Lower leg skin (tissue), 4 donors: ENCODE measurements around the gene CSNK1G2. TPM values are rescaled to one million over a fixed set of nuclear protein-coding genes. Genes with fewer than 3 reads are reported as not detected.

Experiments used
- DNase-seq, 2 donors: peaks; one replicate each; pipeline ENCODE4 v3.0.0-alpha.2; 2019; ENCODE audit warnings: low spot score in 2 of 2
- H3K4me3 ChIP-seq: fragments of 200-600 bp; sonication (generic); 2 replicates; pipeline ENCODE4 v1.5.1; 2017; ENCODE audit warnings: mild to moderate bottlenecking, low read depth; ENCODE audit not compliant: poor library complexity, severe bottlenecking
- POLR2A ChIP-seq, 2 donors: fragments of 450-650 bp; IDR thresholded peaks; one replicate each; pipeline ENCODE4 v1.6.1; 2016 to 2017; ENCODE audit warnings: antibody characterized with exemption in 2 of 2, mild to moderate bottlenecking in 1 of 2, moderate library complexity in 1 of 2
- WGBS, 2 donors: methylation state at CpG; one replicate each; pipeline ENCODE4 v1.1.5; 2018; 5-methylcytosine and 5-hydroxymethylcytosine counted together
- intact Hi-C: fragments of 100-400 bp; cut with DNase I; formaldehyde crosslinking; loops from one replicate; pipeline ENCODE4 v1.15.0; 2023; ENCODE audit warnings: low total_unique reads
- total RNA-seq, 4 donors: library from RNA; depleted of rRNA; stranded (reverse); fragments of >200 nt; gene quantifications; one replicate each; pipeline ENCODE4 v1.1.0, GENCODE V29; 2016
- TF ChIP-seq, protein P1 (sequence below), 3 donors: fragments of 450-650 bp; IDR thresholded peaks; one replicate each; pipeline ENCODE4 v1.5.1; 2016; ENCODE audit warnings: antibody characterized with exemption in 3 of 3, mild to moderate bottlenecking in 3 of 3, moderate library complexity in 2 of 3

CSNK1G2 gene
- total RNA-seq, 4 donors from 2014 or later = 58.8 to 76.9 (median 63.1) TPM

DNA sequence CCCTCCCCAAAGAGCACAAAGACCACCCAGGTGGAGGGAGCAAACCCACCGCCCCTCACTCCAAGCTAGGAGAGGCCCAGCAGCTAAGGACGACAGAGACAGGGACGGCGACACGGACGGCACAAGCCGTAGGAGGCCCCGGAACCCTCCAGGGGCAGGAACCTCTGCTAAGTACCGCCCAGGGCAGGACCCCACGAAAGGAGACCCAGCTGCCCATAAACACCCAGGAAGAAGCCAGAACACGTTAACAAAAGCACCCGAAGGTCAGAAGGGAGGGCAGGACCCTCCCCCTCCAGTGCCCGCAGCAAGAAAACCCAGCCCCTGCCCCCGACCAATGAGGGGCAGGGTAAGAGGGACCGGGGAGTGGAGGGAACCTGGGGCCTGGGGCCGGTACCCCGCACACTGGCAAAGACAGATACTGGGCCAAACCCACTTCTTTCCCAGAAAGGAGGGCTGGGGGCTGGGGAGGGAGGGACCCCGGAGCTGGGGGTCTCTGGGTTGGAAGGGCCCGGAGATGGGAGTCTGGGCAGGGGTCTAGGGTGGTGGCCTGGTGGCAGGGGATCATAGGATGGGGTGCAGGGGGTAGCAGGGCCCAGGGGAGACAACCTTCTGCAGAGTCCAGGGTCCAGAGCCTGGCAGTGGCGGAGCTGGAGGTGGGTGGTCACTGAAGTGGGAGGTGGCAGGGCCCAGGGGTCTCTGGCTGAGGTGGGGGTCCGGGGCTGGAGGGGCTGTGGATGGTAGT lies 72.1 kb downstream of the CSNK1G2 start:
- no peak overlapping the region for H3K4me3 ChIP-seq
- no peak for DNase-seq
- 90 to 94% methylated on average over 20 to 21 of the region's 21 CpGs for WGBS, 2 donors
- intact Hi-C loops = no loop called here
- TF ChIP-seq, protein P1, sequence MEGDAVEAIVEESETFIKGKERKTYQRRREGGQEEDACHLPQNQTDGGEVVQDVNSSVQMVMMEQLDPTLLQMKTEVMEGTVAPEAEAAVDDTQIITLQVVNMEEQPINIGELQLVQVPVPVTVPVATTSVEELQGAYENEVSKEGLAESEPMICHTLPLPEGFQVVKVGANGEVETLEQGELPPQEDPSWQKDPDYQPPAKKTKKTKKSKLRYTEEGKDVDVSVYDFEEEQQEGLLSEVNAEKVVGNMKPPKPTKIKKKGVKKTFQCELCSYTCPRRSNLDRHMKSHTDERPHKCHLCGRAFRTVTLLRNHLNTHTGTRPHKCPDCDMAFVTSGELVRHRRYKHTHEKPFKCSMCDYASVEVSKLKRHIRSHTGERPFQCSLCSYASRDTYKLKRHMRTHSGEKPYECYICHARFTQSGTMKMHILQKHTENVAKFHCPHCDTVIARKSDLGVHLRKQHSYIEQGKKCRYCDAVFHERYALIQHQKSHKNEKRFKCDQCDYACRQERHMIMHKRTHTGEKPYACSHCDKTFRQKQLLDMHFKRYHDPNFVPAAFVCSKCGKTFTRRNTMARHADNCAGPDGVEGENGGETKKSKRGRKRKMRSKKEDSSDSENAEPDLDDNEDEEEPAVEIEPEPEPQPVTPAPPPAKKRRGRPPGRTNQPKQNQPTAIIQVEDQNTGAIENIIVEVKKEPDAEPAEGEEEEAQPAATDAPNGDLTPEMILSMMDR (IDR thresholded peaks at IDR 0.05) = no peak
- no peak for TF ChIP-seq POLR2A (IDR thresholded peaks at IDR 0.05)

DNA sequence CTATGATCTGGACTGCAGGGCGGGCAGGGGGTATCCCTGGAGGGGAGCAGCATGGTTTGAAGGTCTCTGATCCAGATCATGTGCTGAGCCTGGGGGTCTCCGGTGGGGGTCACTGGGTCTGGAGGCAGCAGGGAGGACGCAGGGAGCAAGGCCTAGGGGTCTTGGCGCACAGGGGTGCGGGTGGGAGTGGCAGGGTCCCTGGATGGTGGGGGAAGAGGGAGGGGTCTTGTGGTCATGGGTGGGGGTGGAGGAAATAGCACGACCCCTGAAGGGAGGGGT lies 72.7 kb downstream of the CSNK1G2 start:
- H3K4me3 ChIP-seq = no peak overlapping the region
- WGBS, 2 donors = 88 to 98% methylated on average over 6 of the region's 6 CpGs
- intact Hi-C loops = no loop called here
- TF ChIP-seq POLR2A (IDR thresholded peaks at IDR 0.05) = no peak
- TF ChIP-seq, protein P1 (IDR thresholded peaks at IDR 0.05) = no peak
- DNase-seq = no peak

DNA sequence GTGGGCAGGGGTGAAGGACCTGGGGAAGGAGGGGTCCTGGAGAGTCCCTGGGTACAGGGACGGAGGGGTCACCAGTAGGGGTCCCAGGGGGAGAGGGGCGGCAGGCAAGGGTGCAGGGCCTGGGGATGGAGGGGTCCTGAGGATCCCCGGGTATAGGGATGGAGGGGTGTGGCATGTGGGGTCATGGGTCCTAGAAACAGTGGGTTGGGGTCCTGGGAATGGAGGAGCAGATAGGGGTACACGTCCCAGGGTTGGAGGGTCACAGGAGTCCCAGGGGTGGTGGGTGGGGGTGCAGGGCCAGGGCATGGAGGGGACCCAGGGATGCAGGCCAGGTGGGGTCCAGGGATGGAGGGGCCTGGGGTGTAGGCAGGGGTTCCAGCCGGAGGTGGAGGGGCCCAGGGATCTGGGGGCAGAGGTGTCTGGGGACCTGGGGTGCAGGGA lies 73.2 kb downstream of the CSNK1G2 start:
- intact Hi-C loops = no loop called here
- WGBS, 2 donors = 63 to 72% methylated on average over 5 of the region's 5 CpGs
- no peak overlapping the region for H3K4me3 ChIP-seq
- no peak for TF ChIP-seq POLR2A (IDR thresholded peaks at IDR 0.05)
- TF ChIP-seq, protein P1 (IDR thresholded peaks at IDR 0.05) = no peak
- DNase-seq = no peak

DNA sequence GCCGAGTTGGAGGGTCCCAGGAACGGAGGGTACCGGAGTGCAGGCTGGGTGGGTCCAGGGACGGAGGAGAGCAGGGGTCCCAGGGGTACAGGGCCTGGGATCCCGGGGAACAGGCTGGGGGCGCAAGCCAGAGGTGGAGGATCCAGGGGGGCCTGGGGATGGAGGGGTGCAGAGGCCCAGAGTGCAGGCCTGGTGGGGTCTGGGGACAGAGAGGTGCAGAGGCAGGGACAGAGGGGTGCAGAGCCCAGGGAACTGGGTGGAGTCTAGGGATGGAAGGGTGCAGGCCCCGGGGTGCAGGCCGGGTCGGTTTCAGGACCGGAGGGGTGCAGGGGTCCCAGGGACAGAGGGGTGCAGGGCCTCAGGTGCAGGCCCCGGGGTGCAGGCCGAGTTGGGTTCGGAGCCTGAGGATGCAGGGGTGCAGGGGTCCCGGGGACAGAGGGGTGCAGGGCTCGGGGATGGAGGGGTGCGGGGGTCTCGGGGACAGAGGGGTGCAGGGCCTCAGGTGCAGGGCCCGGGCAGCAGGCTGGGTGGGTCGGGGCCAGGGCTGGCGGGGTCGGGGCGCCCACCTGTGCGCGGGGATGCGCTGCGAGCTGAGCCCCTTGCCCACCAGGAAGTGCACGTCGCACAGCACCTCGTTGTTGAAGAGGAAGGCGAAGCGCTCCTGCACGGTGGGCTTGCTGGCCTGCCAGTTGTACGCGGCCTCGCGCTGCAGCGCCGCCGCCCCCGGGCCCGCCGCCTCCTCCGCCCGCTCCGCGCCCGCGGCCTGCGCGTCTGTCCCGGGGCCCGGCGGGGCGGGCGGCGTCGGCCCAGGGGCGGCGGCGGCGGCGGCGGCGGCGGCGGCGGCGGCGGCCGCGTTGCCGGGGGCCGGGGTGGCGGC lies 74.0 kb downstream of the CSNK1G2 start:
- intact Hi-C loops = loop anchor here (5.0 kb wide), 1 partner anchor 57 kb away; no protein-coding TSS in a partner anchor
- no peak for DNase-seq
- 19 to 26% methylated on average over 17 to 29 of the region's 74 CpGs for WGBS, 2 donors
- peak overlapping the region; percentile 17 for H3K4me3 ChIP-seq
- TF ChIP-seq, protein P1 (IDR thresholded peaks at IDR 0.05) = no peak
- TF ChIP-seq POLR2A (IDR thresholded peaks at IDR 0.05) = no peak

DNA sequence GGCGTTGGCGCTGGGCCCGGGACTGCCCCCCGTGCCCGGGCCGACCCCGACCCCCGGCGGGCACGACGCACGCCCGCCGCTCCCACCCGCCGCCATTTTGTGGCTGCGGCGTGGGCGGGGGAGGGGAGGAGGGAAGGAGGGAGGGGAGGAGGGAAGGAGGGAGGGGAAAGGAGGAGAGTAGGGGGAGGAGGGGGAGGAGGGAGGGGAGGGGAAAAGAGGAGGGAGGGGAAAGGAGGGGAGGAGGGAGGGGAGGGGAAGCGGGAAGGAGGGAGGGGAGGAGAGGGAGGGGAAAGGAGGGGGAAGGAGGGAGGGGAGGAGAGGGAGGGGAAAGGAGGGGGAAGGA lies 74.6 kb downstream of the CSNK1G2 start, which contains the start of gene BTBD2:
Gene BTBD2, minus strand, starts transcription at position 107 of the 343 bp plus-strand sequence. Its CDS starts 11 bp downstream, at position 96.
- no CpG with 5 or more reads among the region's 20 CpGs for WGBS, 2 donors
- intact Hi-C loops = loop anchor here (5.0 kb wide), 1 partner anchor 57 kb away; no protein-coding TSS in a partner anchor
- H3K4me3 ChIP-seq = peak within 1 kb of the TSS; percentile 17
- no peak for DNase-seq
- no peak for TF ChIP-seq POLR2A (IDR thresholded peaks at IDR 0.05)
- TF ChIP-seq, protein P1 (IDR thresholded peaks at IDR 0.05) = no peak
